HG03460 (cell line): ENCODE results near the gene TCAF1.
"Not testable (repeated sequence)": the region's sequence is repeated elsewhere in the genome, so short reads cannot be mapped to it uniquely, and the experiment has no call there.

Experiments used
- ATAC-seq: cut with Tn5 transposase; IDR thresholded peaks from one replicate; pipeline ENCODE4 v1.9.1; 2021; ENCODE audit not compliant: unreplicated experiment

TCAF1 gene

DNA sequence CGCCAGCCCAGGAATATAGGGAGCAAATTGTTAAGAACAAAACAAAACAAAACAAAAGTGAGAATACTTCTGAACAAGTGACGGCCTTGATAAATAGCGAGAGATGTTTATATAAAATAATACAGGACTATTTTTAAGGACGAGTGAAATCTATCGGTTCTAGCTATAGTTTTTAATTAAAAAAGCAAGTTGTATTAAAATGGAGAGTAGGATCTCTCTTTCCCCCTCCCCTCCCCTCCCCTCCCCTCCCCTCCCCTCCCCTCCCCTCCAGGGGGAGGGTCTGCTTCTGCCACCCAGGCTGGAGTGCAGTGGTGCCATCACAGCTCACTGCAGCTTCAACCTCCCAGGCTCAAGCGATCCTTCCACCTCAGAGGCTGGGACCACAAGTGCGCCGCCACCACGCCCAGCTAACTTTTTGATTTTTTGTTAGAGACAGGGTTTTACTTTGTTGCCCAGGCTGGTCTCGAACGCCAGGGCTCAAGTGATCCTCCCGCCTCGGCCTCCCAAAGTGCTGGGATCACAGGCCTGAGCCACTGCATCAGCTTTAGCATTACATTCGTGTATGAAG, 440 bp upstream of the TCAF1 start:
- ATAC-seq: no peak

DNA sequence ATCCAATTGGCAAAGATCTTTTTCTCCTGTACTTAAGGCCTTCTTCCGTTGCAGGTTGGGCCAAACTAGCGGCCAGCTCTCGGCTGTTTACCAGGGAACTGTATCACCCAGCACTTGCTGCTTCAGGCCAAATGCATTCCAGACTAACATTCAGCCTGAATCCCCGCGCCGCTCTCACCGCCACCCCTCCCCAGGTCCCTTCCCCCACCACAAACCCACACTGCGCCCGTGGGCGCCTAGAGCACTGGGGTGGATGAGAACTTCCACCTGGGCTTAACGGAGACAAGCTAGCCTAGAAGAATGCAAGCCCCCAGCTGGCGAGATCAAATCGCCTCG, 676 bp downstream of the TCAF1 start:
- ATAC-seq: no peak

DNA sequence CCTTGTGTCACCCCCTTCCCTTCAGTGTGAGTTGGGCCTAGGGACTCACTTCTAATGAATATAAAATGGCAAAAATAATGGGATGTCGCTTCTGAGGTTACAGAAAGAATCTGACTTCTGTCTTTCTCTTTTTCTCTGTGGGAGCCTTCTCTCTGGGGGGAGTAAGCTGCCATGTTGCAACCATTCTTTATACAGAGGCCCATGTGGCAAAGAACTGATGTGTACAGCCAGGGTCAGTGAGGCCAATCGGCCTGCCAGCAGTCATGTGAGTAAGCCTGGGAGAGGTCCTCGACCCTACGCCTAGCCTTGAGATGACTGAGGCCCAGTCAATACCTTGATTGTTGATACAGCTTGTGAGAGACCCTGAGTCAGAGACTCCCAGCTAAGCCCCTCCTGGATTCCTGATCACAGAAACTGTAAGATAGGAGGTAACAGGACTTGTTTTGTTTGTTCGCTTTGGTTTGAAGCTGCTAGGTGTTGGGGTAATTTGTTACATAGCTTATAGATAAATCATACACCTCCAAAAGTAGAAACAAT, 1.7 kb downstream of the TCAF1 start:
- no peak for ATAC-seq

DNA sequence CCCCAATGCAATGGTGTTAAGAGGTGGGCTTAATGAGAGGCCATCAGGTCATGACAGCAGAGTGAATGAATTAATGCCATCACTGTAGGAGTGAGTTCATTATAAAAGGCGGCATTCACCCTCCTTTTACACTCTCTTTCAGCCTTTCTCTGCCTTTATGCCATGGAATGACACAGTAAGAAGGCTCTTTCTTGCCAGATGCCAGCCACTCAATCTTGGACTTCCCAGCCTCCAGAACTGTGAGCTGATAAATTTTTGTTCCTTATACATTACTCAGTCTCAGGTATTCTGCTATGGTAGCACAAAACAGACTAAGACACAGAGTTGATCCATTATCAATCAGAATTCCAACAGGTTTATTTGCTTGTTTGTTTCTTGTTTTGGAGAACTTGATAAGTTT, 3.2 kb downstream of the TCAF1 start:
- no peak for ATAC-seq

DNA sequence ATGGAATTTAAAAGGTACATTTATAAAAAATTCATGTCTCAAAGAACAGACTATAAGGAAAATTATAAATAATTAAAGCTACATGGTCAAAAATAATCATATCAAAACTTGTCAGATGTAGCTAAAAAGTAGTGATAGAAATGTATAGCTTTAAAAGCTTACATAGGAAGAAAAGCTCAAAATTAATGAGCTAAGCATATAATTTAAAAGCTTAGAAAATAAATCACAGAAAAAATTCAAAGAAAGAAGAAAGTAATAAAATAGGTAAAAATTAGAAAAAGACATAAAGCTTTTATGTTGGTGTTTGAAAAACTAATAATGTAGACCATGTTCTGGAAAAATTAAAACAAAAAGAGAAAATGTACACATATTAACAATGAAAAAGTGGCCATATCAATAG, 5.3 kb downstream of the TCAF1 start:
- no peak for ATAC-seq

DNA sequence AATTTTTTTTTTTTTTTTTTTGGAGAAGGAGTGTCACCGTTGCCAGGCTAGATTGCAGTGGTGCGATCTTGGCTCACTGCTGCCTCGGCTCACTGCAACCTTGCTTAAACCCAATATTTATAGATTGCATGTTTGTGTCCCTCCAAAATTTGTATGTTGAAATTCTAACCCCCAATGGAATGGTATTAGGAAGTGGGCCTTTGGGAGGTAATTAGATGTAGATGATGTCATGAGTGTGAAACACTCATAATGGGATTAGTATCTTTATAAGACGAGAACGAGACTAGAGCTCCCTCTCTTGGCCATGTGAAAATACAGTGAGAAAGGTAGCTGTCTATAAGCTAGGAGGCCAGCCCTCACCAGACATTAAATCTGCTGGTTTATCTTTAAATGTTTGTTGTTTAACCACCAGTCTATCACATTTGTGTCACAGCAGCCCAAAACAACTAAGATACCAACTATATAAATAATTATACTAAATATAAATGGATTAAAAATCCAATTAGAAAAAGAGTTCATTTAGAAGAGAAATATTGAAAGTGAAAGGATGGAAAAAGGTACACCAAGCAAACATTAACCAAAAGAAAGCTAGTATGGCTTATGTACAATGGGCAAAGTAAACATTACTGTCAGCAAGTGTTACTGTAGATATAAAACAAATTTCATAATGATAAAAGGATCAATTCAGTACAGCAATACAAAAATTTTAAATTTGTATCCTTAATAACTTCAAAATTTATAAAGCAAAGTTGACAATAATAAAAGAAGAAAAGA, 9.3 kb downstream of the TCAF1 start:
- ATAC-seq: peak; percentile 96

DNA sequence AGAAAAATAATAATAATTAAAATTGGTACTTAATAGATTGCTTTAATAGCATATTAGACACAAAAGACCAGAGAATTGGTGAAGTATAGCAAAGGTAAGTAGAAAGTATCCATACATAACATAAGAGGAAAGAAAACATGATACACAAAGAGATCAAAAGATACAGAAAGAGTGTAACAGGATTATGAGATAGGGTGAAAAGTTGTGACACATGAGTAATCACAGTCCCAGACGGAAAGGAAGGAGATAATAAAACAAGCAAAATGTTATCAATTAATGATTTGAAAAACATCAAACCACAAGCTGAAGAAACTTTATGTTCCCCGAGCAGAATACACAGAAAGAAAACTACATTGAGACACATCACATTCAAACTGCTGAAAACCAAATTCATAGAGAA, 10.5 kb downstream of the TCAF1 start:
- no peak for ATAC-seq

DNA sequence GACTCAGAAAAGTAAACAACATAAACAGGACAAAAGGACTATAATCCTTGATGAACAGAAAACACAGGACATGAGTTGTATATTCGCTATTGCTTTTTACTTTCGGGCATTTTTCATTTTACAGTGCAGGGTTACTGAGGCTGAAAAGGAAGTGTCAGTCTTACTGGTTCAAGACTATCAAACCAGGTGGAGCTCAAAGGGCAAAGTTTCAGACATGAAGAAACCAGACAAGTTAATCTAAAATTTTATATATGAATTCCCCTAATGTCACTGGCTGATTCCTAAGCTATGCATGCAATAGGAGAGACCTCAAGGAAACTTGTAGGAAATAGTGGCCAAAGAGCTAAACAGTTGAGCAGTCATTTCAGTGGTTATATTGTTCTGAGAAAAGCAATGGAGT, 11.4 kb downstream of the TCAF1 start:
- no peak for ATAC-seq

DNA sequence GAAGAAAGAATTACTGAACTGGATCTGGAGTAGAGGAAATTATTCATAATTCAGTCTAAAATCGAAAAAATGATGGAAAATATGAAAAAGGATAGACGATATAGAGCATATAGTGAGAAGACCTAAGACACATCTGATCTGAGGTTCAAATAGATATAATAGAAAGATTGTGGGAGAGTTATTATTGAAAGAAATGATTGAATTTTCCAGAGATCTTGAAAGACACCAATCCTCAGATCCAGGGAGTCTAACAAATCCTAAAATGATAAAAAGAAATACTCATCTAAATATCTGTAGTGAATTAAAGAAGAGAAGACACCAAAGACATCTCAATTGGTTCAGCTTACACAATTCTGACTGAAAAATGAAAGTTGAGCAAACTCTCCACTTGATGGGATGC, 12.9 kb downstream of the TCAF1 start:
- no peak for ATAC-seq

DNA sequence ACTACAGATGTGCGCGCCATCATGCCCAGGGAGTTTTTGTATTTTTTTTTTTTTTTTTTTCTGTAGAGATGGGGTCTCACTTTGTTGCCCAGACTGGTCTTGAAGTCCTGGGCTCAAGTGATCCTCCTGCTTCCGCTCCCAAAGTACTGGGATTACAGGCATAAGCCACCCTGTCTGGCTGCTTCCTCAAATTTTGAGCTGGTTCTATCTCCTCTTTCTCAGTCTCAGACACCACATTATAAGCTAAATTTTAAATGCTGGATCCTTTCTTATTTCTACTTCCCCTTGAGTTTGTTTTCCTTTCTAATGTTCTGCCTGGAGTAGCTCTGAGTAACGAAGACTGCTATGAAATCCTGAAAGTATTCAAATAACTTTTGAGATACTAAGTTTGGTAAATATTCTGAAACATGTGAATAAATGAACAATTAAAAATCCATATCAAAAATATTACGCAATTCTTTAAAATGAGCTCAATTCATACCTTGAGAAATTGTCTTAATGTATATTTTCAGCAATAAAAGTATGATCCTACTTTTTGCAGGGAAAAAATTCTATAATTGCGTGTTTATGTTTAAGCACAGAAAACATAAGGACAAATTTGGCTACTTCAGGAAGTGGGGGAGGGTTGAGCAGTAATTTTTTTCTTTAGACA, 15.0 kb downstream of the TCAF1 start:
- no peak for ATAC-seq

DNA sequence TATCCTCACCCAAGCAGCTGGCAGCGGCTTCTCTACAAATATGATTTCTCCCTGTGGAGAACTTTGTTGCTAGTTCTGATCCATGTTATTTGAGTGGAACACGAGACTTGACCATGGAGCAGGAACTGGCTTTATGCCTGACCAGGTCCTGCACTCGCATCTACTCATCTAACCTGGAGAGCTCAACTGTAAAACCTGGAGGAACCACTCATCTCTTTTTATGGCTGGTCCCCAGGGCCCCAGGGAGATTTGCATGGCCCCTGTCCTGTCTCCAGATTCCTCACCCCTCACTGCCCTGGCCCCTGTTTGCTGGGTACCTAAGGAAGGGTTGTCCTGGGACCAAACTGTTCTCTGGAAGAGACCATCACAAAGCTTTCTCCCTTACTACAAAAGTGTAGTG, 16.0 kb downstream of the TCAF1 start:
- peak; percentile 37 for ATAC-seq

DNA sequence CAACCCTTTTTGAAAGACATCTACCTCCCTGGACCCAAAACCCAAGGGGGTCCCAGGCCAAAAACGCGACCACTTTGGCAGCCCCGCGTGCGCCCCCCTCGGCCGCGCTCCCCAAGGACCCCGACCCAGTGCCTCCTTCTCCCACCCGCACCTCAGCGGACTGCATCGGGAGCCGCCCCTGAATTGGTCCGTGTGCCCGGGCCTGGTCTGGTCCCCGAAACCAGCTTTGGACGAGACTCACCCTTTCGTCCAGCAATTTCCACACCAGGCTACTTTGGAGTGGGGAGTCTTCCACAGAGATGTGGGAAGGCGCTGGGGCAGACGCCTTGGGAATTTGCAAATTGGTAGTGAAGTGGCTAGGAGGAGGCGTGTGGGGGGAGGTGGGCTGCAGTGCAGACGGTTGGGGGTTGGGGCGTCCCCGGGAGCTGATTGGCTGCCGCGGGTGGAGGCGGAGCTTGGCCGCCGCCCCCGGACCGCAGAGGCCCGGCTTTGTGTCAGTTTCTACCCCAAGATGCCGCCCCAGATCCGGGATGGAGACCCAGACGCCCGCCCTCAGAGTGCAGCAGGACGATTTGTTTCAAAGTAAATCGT, 16.9 kb downstream of the TCAF1 start:
- peak; percentile 90 for ATAC-seq

DNA sequence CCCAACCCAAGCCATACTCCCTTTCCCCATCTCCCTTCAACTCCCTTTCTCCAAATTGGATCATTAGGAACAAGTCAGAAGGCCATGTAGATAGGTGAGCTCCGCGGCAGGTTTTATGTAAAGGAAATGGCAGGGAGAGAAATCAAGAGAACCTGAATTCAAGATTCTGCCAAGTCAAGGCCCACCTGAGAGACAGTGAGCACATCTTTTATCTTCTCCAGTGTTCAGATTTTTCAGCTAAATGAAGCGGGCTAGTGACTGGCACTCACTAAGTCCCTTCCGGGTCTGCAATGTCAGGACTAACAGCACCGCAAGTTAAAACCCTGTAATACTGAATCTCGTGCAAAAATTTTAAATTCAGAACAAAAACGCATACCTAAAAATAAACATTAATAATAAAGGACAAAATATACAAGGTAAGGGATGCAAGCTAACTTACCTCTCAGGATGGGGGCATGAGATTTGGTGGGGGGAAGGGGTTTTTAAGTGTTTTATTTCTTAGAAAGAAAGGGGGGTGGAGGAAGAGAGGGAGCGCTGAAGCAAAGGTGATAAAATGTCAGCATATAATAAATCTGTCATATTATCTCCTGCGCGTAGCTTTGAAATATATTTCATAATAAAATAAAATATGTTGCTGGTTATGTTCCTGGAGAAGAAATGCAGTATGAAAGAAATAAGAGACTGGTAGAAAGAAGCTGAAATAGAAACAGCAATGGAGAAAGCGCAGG, 17.6 kb downstream of the TCAF1 start:
- ATAC-seq: no peak

DNA sequence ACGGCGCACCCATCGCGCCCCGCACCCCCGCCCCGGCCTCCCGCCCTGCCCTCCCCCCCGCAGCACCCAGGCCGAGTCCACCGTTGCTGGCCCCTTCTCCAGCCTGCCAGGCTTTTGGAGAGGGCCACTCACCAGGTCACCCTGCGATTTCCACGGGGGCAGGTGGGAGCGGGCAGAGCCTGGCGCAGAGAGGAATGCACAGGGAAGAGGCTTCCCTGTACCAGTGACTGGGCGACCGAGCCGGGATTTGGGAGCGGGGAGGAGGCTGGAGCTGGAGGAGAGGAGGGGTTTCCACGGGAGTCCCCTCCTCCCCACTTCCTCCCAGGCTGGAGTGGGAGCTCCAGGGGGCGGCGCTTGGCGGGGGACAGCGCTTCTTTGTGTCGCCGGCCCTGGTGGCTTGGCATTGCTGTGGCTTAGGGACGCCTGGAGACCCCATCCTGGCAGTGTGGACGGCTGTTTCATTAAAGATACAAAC, 19.3 kb downstream of the TCAF1 start:
- ATAC-seq: no peak

DNA sequence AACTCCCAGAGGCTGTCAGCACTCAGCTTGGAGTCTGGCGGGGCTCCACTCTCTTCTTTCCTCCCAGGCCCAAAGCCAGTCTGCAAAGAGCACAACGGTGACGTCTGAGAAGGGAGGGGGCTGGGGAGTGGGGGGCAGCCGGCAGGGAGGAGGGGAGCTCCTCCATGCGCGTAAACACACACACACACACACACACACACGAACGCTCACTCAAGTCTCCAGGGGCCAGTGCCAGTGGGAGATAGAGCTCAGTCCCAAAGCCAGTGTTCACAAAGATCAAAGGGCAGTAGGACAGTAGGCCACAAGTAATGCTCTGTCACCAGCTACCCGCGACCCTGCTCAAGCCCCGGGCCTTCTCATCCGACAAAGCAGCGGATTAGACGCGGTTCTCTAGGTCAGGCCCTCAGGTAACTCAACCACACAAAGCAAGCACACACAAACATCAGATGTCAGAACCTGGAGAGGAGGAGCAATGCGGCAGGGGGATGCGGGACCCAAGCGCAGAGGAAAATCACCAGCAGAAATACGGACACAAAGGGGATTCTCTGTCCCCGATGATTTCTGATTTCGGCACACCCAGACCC, 19.9 kb downstream of the TCAF1 start:
- no peak for ATAC-seq

DNA sequence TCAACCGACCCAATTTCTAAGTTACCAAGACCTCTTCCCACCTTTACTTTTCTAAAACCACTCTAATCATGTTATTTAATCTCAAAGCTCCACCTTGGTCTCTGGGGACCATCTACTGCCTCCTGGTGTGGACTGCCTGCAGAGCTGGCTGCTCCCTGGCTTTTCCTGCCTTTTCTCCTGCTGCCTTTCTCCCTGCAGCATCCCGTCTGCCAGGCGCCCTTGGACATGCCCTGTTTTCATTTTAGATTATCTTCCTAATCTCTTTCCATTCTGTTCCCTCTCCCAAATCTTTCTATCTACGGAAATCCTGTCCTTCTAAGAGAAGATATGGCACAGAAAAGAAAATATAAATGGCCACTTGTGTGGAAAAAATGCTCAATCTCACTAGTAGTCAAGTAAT, 23.1 kb downstream of the TCAF1 start:
- no peak for ATAC-seq

DNA sequence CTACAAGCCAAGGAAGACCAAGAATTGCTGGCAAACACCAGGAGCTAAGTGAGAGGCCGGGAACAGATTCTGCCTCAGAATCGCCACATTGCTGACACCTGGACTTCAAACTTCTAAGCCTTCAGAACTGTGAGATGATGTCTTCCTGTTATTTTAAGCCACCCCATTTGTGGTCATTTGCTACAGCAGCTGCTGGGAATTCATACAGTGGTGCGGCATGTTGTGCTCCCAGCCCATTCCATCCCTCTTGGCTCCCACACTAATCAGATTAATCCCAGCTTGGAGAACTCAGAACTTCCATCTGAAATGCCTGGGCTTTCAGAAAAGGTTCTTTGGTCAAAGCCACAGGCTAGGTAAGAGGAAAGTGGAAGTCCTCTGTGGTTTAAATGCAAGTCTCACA, 24.9 kb downstream of the TCAF1 start:
- no peak for ATAC-seq

DNA sequence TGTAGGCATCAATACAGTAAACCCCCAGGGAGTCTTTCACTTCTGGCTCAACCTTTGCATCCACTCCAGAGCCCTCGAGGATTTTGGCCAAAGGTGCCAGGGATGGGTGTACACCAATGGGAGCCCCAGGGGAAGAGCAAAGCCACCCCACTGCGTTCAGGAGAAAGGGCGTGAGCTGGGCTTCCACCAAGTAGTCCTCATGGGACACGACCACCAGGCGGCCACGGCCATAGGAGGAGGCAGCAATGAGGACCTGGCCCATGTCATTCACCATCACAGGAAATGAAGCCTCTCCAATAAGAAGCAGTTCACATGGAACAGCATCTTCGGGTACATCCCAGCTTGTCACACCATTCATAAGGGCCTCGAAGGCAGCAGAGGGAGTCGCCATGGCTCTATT, 25.8 kb downstream of the TCAF1 start:
- no peak for ATAC-seq

DNA sequence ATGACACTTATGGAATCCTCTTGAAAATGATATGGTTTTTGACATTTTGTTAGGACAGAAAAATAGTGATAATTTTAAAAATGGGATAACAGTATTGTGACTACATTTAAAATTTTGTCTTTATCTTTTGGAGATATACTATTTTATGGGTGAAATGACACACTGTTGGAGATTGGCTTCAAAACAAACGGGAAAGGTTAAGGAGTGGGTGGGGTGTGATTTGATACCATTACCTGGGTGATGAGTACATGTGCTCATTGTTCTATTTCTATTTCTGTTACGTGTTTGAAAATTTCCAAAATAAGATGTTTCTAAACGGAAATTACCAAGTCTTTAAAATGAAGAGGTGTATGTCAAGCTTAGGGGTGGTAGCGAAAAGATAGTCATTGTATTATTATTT, 28.7 kb downstream of the TCAF1 start:
- ATAC-seq: not testable (repeated sequence)

DNA sequence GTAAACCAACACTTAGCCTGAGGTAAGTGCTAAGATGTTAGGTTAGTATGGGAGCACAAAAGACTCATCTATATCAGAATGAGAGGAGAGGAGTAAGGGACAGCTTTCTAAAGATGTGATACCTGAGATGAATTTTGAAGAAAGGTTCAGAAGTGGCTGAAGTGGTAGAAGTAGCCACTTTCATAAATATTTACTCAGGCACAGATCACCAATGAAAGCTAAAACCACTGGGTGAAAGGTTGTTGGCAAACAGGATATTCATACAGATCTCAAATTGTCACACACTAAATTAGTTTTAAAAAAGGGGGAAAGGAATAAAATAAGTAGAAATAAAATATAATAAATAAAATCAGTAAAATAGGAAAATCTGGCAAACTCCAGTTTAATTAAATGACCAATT, 30.4 kb downstream of the TCAF1 start:
- not testable (repeated sequence) for ATAC-seq

DNA sequence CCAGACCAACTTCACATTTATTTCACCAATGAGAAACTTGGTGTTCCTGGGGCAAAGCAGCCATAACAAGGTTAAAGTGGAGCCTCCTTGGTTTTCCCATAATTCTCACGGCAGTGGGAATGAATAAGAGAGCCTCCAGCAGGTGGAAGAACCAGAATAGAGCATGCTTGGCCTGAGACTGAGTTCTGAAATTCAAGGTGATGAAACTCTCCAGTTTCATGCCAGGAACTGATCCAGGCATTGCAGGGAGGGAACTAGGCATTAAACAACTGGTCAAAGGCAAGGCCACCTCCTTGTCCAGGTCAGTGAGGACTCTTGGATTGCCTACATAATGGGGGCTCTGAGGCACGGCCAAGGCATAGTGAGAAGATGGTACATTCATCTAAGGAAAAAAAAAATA, 44.0 kb downstream of the TCAF1 start:
- not testable (repeated sequence) for ATAC-seq
